ENCODE measurements around the gene RPGR. TPM values are rescaled to one million over a fixed set of nuclear protein-coding genes. Genes with fewer than 3 reads are reported as not detected.
A peak's percentile ranks its signal among the peaks of the same experiment; 100 is the strongest.

Gene RPGR
- polyA plus RNA-seq, 1 donor from 2014 or later = 6.5 TPM

GRCh38 chrX:38220415-38221390 lies 106.6 kb downstream of the RPGR start, which contains the start of gene SRPX:
TSS of gene SRPX (minus strand) at chrX:38220871. CDS start at chrX:38220792, 79 bp downstream.
- no peaks in the 10 kb centered on the region for H4K20me1 ChIP-seq (ENCODE audit: insufficient read depth)
- peak within 1 kb of the TSS; percentile 44 for H3K9ac ChIP-seq (ENCODE audit: low read length)
- peak within 1 kb of the TSS; percentile 71 for H3K4me3 ChIP-seq (ENCODE audit: low read length)
- H3K27me3 ChIP-seq (ENCODE audit: insufficient read depth, low read depth, low read length) = peaks cover 9% of the 10 kb centered on the region
- TF ChIP-seq SMC3 (conservative IDR thresholded peaks at IDR 0.05; ENCODE audit: poor library complexity) (no peak), MXI1 (conservative IDR thresholded peaks at IDR 0.05; ENCODE audit: poor library complexity, severe bottlenecking) (no peak), RAD21 (conservative IDR thresholded peaks at IDR 0.05) (no peak)
- H3F3A ChIP-seq (ENCODE audit: insufficient read depth, low read length, poor library complexity, severe bottlenecking) = no peaks in the 10 kb centered on the region
- no peak within 1 kb of the TSS for H3K27ac ChIP-seq (ENCODE audit: low read length)
- no peaks in the 10 kb centered on the region for H3K9me3 ChIP-seq (ENCODE audit: low read length)
- no peaks in the 10 kb centered on the region for H3K79me2 ChIP-seq (replicated peaks; ENCODE audit: insufficient read depth, low read length)
- no peak within 1 kb of the TSS for H3K4me2 ChIP-seq (ENCODE audit: low read length)
- no peak within 1 kb of the TSS for H2AFZ ChIP-seq (ENCODE audit: low read depth, low read length)
- no peaks in the 10 kb centered on the region for H3K9me2 ChIP-seq (ENCODE audit: insufficient read depth, low read length)
- H3K36me3 ChIP-seq (ENCODE audit: insufficient read depth, low read length) = no peaks in the 10 kb centered on the region

- Histone ChIP-seq H2AFZ (ENCODE audit: low read depth, low read length) (no peak overlapping the region), H3K79me2 (replicated peaks; ENCODE audit: insufficient read depth, low read length) (no peaks in the 10 kb centered on the region), H3F3A (ENCODE audit: insufficient read depth, low read length, poor library complexity, severe bottlenecking) (no peaks in the 10 kb centered on the region), H3K27ac (ENCODE audit: low read length) (no peak overlapping the region), H3K36me3 (ENCODE audit: insufficient read depth, low read length) (no peaks in the 10 kb centered on the region), H3K27me3 (ENCODE audit: insufficient read depth, low read depth, low read length) (peaks cover 9% of the 10 kb centered on the region), H3K4me2 (ENCODE audit: low read length) (no peak overlapping the region), H4K20me1 (ENCODE audit: insufficient read depth) (no peaks in the 10 kb centered on the region), H3K9ac (ENCODE audit: low read length) (peak overlapping the region; percentile 44), H3K4me3 (ENCODE audit: low read length) (peak overlapping the region; percentile 71), H3K9me2 (ENCODE audit: insufficient read depth, low read length) (no peaks in the 10 kb centered on the region), H3K9me3 (ENCODE audit: low read length) (no peaks in the 10 kb centered on the region)
- TF ChIP-seq CTCF (IDR thresholded peaks at IDR 0.05; ENCODE audit: poor library complexity, severe bottlenecking) = peak; percentile 30
- TF ChIP-seq TAF1 (IDR thresholded peaks at IDR 0.05; ENCODE audit: low read depth) = no peak
Observed at GRCh38 chrX:38220024-38220414, 107.3 kb downstream of the RPGR start.

Small RNAs within 50 kb of the gene (small RNA-seq; reads per million reads assigned to genes)
- 0 reads per million in 3 experiments for gene RF00322

Other genes starting within 250 kb of the RPGR start
- 0.52 and 2.1 TPM in 2 replicates for gene SRPX, start 106.6 kb downstream of the RPGR start, polyA plus RNA-seq
- gene OTC, start 25.1 kb upstream of the RPGR start, polyA plus RNA-seq = not detected in 2 replicates
- gene TSPAN7, start 234.0 kb upstream of the RPGR start, polyA plus RNA-seq = 180 and 184 TPM in 2 replicates

Measured in neural cell (in vitro differentiated cells).